Upper lobe of right lung (tissue), 1 donor: Measurements from ENCODE around the gene RPGR. TPM values are rescaled to one million over a fixed set of nuclear protein-coding genes. Genes with fewer than 3 reads are reported as not detected.

Experiments used
- ATAC-seq: fragments of 200-7000 bp; cut with Tn5 transposase; one replicate; pipeline ENCODE4 v1.9.1; 2020; ENCODE audit warnings: mild to moderate bottlenecking, moderate library complexity
- DNase-seq: peaks from one replicate; pipeline ENCODE4 v3.0.0-alpha.2; 2020
- H3K27ac ChIP-seq: fragments of 200-600 bp; one replicate; pipeline ENCODE4 v1.8.0; 2022
- H3K27me3 ChIP-seq: fragments of 200-600 bp; one replicate; pipeline ENCODE4 v1.8.0; 2022; ENCODE audit warnings: mild to moderate bottlenecking
- H3K36me3 ChIP-seq: fragments of 200-600 bp; one replicate; pipeline ENCODE4 v1.8.0; 2022
- H3K4me1 ChIP-seq: fragments of 200-600 bp; one replicate; pipeline ENCODE4 v1.8.0; 2022
- H3K4me3 ChIP-seq: fragments of 200-600 bp; one replicate; pipeline ENCODE4 v1.8.0; 2022; ENCODE audit warnings: mild to moderate bottlenecking
- H3K9me3 ChIP-seq: fragments of 200-600 bp; one replicate; pipeline ENCODE4 v1.8.0; 2022
- intact Hi-C: fragments of 100-400 bp; cut with DNase I; formaldehyde crosslinking; loops from one replicate; pipeline ENCODE4 v1.11.0; 2022
- total RNA-seq: library from RNA; stranded (reverse); fragmentation: NEBNext Ultra II Directional; extraction: Animal tissue kit (Norgen Biotek cat#: 25700); gene quantifications from one replicate; pipeline ENCODE4 v1.2.1, GENCODE V29; 2021
- TF ChIP-seq, protein P1 (sequence below): fragments of 200-600 bp; IDR thresholded peaks from one replicate; pipeline ENCODE4 v1.8.0; 2022; ENCODE audit warnings: antibody characterized with exemption
- donor health status: DM: no; HTN: yes; CAD: no; lungs with severe emphysema.

RPGR gene
- total RNA-seq, 1 donor from 2014 or later = 18.0 TPM

GRCh38 chrX:38352362-38352761, 25.1 kb upstream of the RPGR start, which contains the start of gene OTC:
TSS of gene OTC (plus strand) at chrX:38352604. CDS start at chrX:38352697, 93 bp downstream.
- intact Hi-C loops = no loop called here
- Histone ChIP-seq H3K4me1 (no peaks in the 10 kb centered on the region), H3K9me3 (no peaks in the 10 kb centered on the region), H3K27me3 (no peaks in the 10 kb centered on the region), H3K27ac (no peak within 1 kb of the TSS), H3K4me3 (no peak within 1 kb of the TSS), H3K36me3 (no peaks in the 10 kb centered on the region)
- ATAC-seq (no peak), DNase-seq (no peak)
- TF ChIP-seq, protein P1, sequence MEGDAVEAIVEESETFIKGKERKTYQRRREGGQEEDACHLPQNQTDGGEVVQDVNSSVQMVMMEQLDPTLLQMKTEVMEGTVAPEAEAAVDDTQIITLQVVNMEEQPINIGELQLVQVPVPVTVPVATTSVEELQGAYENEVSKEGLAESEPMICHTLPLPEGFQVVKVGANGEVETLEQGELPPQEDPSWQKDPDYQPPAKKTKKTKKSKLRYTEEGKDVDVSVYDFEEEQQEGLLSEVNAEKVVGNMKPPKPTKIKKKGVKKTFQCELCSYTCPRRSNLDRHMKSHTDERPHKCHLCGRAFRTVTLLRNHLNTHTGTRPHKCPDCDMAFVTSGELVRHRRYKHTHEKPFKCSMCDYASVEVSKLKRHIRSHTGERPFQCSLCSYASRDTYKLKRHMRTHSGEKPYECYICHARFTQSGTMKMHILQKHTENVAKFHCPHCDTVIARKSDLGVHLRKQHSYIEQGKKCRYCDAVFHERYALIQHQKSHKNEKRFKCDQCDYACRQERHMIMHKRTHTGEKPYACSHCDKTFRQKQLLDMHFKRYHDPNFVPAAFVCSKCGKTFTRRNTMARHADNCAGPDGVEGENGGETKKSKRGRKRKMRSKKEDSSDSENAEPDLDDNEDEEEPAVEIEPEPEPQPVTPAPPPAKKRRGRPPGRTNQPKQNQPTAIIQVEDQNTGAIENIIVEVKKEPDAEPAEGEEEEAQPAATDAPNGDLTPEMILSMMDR = no peak

GRCh38 chrX:38351346-38351745, 24.0 kb upstream of the RPGR start:
- Histone ChIP-seq H3K27me3 (no peaks in the 10 kb centered on the region), H3K4me1 (no peaks in the 10 kb centered on the region), H3K36me3 (no peaks in the 10 kb centered on the region), H3K27ac (no peak overlapping the region), H3K4me3 (no peak overlapping the region), H3K9me3 (no peaks in the 10 kb centered on the region)
- intact Hi-C loops = no loop called here
- DNase-seq (no peak), ATAC-seq (no peak)
- TF ChIP-seq, protein P1 = no peak

- intact Hi-C loops = no loop called here
- no peaks in the 10 kb centered on the region for H3K4me1 ChIP-seq
- no peak for DNase-seq
- H3K4me3 ChIP-seq = no peak overlapping the region
- TF ChIP-seq, protein P1 = no peak
- no peaks in the 10 kb centered on the region for H3K27me3 ChIP-seq
- H3K27ac ChIP-seq = no peak overlapping the region
- H3K36me3 ChIP-seq = no peaks in the 10 kb centered on the region
- H3K9me3 ChIP-seq = no peaks in the 10 kb centered on the region
- ATAC-seq = peak; percentile 85
These were observed 19.8 kb upstream of the RPGR start for GRCh38 chrX:38347136-38347535.

DNA sequence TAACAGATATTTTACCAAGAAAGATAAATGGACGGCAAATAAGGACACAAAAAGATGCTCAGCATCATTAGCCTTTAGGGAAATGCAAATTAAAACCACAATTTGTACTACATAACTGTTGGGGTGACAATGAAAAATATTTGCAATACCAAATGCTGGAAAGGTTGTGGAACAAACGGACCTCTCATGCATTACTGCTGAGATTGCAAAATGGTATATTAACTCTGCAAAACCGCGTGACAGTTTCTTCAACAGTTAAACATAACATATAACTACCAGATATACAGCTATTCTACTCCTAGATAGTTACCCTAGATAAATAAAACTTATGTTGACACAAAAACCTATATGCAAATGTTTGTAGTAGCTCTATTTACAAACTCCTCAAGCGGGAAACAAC, 18.8 kb upstream of the RPGR start:
- TF ChIP-seq, protein P1 = no peak
- Histone ChIP-seq H3K36me3 (no peaks in the 10 kb centered on the region), H3K27me3 (no peaks in the 10 kb centered on the region), H3K4me1 (no peaks in the 10 kb centered on the region), H3K4me3 (no peak overlapping the region), H3K27ac (no peak overlapping the region), H3K9me3 (no peaks in the 10 kb centered on the region)
- intact Hi-C loops = no loop called here
- no peak for ATAC-seq
- no peak for DNase-seq

- ATAC-seq = no peak
- no peak for DNase-seq
These were observed 15.8 kb upstream of the RPGR start for GRCh38 chrX:38342853-38343778.

More at GRCh38 chrX:38342853-38343778, 15.8 kb upstream of the RPGR start:
- no peaks in the 10 kb centered on the region for H3K27me3 ChIP-seq
- H3K4me3 ChIP-seq = no peak overlapping the region
- no peaks in the 10 kb centered on the region for H3K9me3 ChIP-seq
- TF ChIP-seq, protein P1 = no peak
- H3K4me1 ChIP-seq = no peaks in the 10 kb centered on the region
- intact Hi-C loops = no loop called here
- no peaks in the 10 kb centered on the region for H3K36me3 ChIP-seq
- H3K27ac ChIP-seq = no peak overlapping the region
